Keratinocyte (primary cell): Measurements from ENCODE around the gene ISM1. TPM values are rescaled to one million over a fixed set of nuclear protein-coding genes. Genes with fewer than 3 reads are reported as not detected.

Source experiments
- DNase-seq: peaks from one replicate; pipeline ENCODE4 v3.0.0-alpha.2; 2011; ENCODE audit warnings: low read depth, missing footprints, low spot score
- FAIRE-seq: peaks from 2 replicates; lab custom pipeline; 2011; peaks lifted over from hg19 to GRCh38; lab: Jason Lieb, UNC
- H2AFZ ChIP-seq: 2 replicates; pipeline ENCODE4 v1.6.0; 2012; ENCODE audit warnings: low read length, control low read depth, inconsistent platforms; ENCODE audit not compliant: control insufficient read depth
- H3K27ac ChIP-seq: 2 replicates; pipeline ENCODE4 v1.5.1; 2011; ENCODE audit warnings: low read length; ENCODE audit not compliant: control insufficient read depth, insufficient read depth
- H3K27me3 ChIP-seq: 3 replicates; pipeline ENCODE4 v1.6.0; 2011; ENCODE audit warnings: low read length; ENCODE audit not compliant: control insufficient read depth, insufficient read depth; ENCODE audit errors: extremely low read depth
- H3K36me3 ChIP-seq, 2 experiments: 2 replicates in 1 of 2; 3 replicates in 1 of 2; pipeline ENCODE4 v1.5.1; 2011; ENCODE audit warnings: low read length in 2 of 2, mild to moderate bottlenecking in 1 of 2; ENCODE audit not compliant: control insufficient read depth in 2 of 2, insufficient read depth in 2 of 2; ENCODE audit errors: extremely low read depth in 1 of 2
- H3K4me1 ChIP-seq: 3 replicates; pipeline ENCODE4 v1.5.1; 2011; ENCODE audit warnings: low read length; ENCODE audit not compliant: control insufficient read depth, insufficient read depth; ENCODE audit errors: extremely low read depth
- H3K4me2 ChIP-seq: 3 replicates; pipeline ENCODE4 v1.6.0; 2011; ENCODE audit warnings: low read depth, low read length; ENCODE audit not compliant: control insufficient read depth, insufficient read depth; ENCODE audit errors: extremely low read depth
- H3K4me3 ChIP-seq, 3 experiments: fragments of 200-600 bp in 1 of 3; sonication (generic) in 1 of 3; 2 replicates in 2 of 3; 3 replicates in 1 of 3; pipeline ENCODE4 v1.5.1; 2011 to 2016; ENCODE audit warnings: low read length in 3 of 3, mild to moderate bottlenecking in 3 of 3, control low read depth in 2 of 3, inconsistent platforms in 1 of 3, low read depth in 1 of 3, mixed read lengths in 1 of 3, mixed run types in 1 of 3, moderate library complexity in 1 of 3; ENCODE audit not compliant: control insufficient read depth in 2 of 3, insufficient read depth in 2 of 3; ENCODE audit errors: extremely low read depth in 1 of 3
- H3K79me2 ChIP-seq: 2 replicates; pipeline ENCODE4 v1.6.0; 2012; ENCODE audit warnings: low read length; ENCODE audit not compliant: control insufficient read depth, insufficient read depth
- H3K9ac ChIP-seq: 3 replicates; pipeline ENCODE4 v1.6.0; 2011; ENCODE audit warnings: low read length; ENCODE audit not compliant: control insufficient read depth, insufficient read depth; ENCODE audit errors: extremely low read depth
- H3K9me1 ChIP-seq: 3 replicates; pipeline ENCODE4 v1.6.0; 2011; ENCODE audit warnings: low read length; ENCODE audit not compliant: control insufficient read depth, insufficient read depth; ENCODE audit errors: extremely low read depth
- H3K9me3 ChIP-seq: 2 replicates; pipeline ENCODE4 v1.5.1; 2012; ENCODE audit warnings: low read depth, low read length; ENCODE audit not compliant: control insufficient read depth
- H4K20me1 ChIP-seq: 3 replicates; pipeline ENCODE4 v1.6.0; 2011; ENCODE audit warnings: low read length; ENCODE audit not compliant: control insufficient read depth, insufficient read depth; ENCODE audit errors: extremely low read depth
- CTCF ChIP-seq, 3 experiments: IDR thresholded peaks in 1 of 3; conservative IDR thresholded peaks in 1 of 3; optimal IDR thresholded peaks in 1 of 3; 2 replicates in 2 of 3; 3 replicates in 1 of 3; pipeline versions ENCODE3 to v1.5.1; 2011; ENCODE audit warnings: low read length in 3 of 3, mild to moderate bottlenecking in 3 of 3, moderate library complexity in 2 of 3, control low read depth in 1 of 3, inconsistent platforms in 1 of 3; ENCODE audit not compliant: insufficient read depth in 2 of 3; ENCODE audit errors: extremely low read depth in 1 of 3
- EZH2 ChIP-seq: IDR thresholded peaks from one replicate; pipeline ENCODE4 v1.6.1; 2012; ENCODE audit warnings: inconsistent platforms, mild to moderate bottlenecking, low read length, moderate library complexity
- dilution Hi-C: fragments of 300-500 bp; cut with MboI; formaldehyde crosslinking; loops from one replicate; pipeline ENCODE4 v1.7.0; 2020; ENCODE audit warnings: low sequenced_read_pairs; ENCODE audit not compliant: extremely low pct_ligation_motif_present
- polyA plus RNA-seq, 5 experiments: library from polyadenylated mRNA; depleted of rRNA in 3 of 5; stranded (reverse) in 3 of 5; stranded (forward) in 1 of 5; unstranded in 1 of 5; fragments of >200 nt; gene quantifications; 1 replicate in 1 of 5; 2 replicates in 3 of 5; 3 replicates in 1 of 5; pipeline versions ENCODE4 v1.2.1 to v1.2.3, GENCODE V29; 2011 to 2012; ENCODE audit warnings: missing spikeins in 2 of 5, low read depth in 1 of 5, low replicate concordance in 1 of 5

ISM1 gene
- polyA plus RNA-seq, 1 donor (not counting 4 experiments of a cell fraction or from before 2014, with no cell fraction given) = 3.3 TPM

- Histone ChIP-seq H3K9me1 (no peaks in the 10 kb centered on the region), H3K27me3 (no peaks in the 10 kb centered on the region), H3K36me3 (no peaks in the 10 kb centered on the region), H3K79me2 (no peaks in the 10 kb centered on the region), H3K4me1 (no peaks in the 10 kb centered on the region), H3K4me3 (no peak overlapping the region), H3K9me3 (no peaks in the 10 kb centered on the region), H3K9ac (no peak overlapping the region), H4K20me1 (no peaks in the 10 kb centered on the region), H3K27ac (no peak overlapping the region), H2AFZ (no peak overlapping the region), H3K4me2 (no peak overlapping the region)
- DNase-seq (no peak), FAIRE-seq (no peak)
- TF ChIP-seq EZH2 (no peak), CTCF (optimal IDR thresholded peaks at IDR 0.05 in 1 of 3, IDR thresholded peaks at IDR 0.05 in 1 of 3, conservative IDR thresholded peaks at IDR 0.05 in 1 of 3; ENCODE audit: extremely low read depth in 1 of 3, insufficient read depth in 2 of 3, low read length in 3 of 3) (no peak)
- dilution Hi-C loops = no loop called here
These were observed 47.9 kb downstream of the ISM1 start for GRCh38 chr20:13268953-13269352.

- dilution Hi-C loops = no loop called here
- DNase-seq = no peak
- Histone ChIP-seq H3K4me2 (no peak overlapping the region), H3K9me1 (no peaks in the 10 kb centered on the region), H4K20me1 (no peaks in the 10 kb centered on the region), H3K9me3 (no peaks in the 10 kb centered on the region), H3K36me3 (no peaks in the 10 kb centered on the region), H3K4me3 (no peak overlapping the region), H3K27me3 (no peaks in the 10 kb centered on the region), H3K9ac (no peak overlapping the region), H2AFZ (no peak overlapping the region), H3K27ac (no peak overlapping the region), H3K4me1 (no peaks in the 10 kb centered on the region), H3K79me2 (no peaks in the 10 kb centered on the region)
- FAIRE-seq = no peak
- TF ChIP-seq CTCF (optimal IDR thresholded peaks at IDR 0.05 in 1 of 3, IDR thresholded peaks at IDR 0.05 in 1 of 3, conservative IDR thresholded peaks at IDR 0.05 in 1 of 3; ENCODE audit: extremely low read depth in 1 of 3, insufficient read depth in 2 of 3, low read length in 3 of 3) (no peak), EZH2 (no peak)
These were observed 49.1 kb downstream of the ISM1 start for GRCh38 chr20:13270211-13270610.
